ENCODE data around the gene RFWD3.
A peak's percentile ranks its signal among the peaks of the same experiment; 100 is the strongest.

The RFWD3 gene

GRCh38 chr16:74617206-74617788 is 49.4 kb downstream of the RFWD3 start:
- DNase-seq = no peak

DNA sequence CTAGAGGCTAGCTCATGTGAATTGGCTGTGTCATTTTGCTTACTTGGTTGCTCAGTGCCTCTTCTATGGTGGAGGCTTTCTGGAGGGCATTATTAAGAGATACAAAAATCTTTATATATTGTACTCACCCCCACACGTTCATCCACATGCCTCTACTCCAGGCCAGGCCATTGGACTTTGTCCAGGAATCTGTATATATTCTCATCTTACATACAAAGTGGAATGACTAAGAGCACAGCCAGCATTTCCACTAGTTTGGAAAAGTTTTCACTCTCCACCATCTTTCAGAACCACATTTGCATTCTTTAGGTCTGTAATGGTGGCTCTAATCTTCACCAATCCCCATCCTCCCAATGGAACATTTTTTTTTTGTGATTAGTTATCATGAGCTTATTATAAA is 55.0 kb downstream of the RFWD3 start:
- DNase-seq = peak; percentile 70

DNA sequence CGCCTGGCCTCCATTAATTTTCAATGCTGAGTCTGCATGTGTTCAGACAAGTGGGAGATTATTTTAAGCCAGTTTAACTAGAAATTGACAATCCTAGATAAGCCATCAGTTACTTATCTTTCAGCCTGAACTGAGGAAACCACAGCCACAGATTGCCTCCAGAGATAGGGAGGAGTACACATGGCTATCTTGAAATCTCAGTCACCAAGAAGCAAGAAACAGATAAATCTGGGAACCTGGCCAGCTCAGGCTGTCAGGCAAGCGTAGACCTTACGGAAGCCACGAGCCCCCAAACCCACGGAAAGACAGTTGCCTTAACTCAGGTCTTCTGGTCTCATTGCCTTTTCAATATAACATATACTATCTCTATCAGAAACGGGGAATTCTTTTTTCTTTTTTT is 57.7 kb downstream of the RFWD3 start:
- no peak for DNase-seq

GRCh38 chr16:74608381-74608780 is 58.3 kb downstream of the RFWD3 start:
- DNase-seq = no peak

- DNase-seq = peak; percentile 44
These were observed 58.7 kb downstream of the RFWD3 start for GRCh38 chr16:74607962-74608356.

DNA sequence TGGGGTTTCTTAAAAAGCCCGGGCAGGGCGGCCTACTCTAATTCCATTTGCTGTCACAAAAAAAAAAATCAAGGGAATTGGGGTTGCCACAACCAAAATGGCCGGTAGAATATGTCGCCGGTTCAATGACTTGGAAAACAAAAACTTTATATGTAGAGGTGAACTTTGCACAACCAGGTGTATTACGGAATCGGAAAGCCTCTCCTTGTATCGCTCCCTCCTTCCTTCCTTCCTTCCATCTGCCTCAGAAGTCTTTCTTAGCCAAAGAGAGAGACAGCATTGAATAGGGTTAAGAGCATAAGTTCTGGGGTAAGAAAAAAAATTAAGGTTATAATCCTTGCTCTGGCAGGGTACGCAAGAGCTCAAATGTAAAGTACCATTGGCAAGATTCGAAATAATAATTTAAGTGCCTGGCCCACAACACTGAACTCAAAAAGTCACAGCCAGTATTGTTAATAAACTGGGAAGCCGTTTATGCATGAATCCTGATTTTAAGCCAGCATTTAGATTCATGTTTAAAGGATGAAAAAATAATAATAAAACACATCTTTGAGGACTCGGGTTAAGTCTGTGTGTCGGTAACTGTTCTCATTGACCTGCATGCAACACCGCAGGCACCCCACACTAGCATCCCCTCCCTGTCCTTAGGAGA is 59.2 kb downstream of the RFWD3 start:
- DNase-seq = no peak

DNA sequence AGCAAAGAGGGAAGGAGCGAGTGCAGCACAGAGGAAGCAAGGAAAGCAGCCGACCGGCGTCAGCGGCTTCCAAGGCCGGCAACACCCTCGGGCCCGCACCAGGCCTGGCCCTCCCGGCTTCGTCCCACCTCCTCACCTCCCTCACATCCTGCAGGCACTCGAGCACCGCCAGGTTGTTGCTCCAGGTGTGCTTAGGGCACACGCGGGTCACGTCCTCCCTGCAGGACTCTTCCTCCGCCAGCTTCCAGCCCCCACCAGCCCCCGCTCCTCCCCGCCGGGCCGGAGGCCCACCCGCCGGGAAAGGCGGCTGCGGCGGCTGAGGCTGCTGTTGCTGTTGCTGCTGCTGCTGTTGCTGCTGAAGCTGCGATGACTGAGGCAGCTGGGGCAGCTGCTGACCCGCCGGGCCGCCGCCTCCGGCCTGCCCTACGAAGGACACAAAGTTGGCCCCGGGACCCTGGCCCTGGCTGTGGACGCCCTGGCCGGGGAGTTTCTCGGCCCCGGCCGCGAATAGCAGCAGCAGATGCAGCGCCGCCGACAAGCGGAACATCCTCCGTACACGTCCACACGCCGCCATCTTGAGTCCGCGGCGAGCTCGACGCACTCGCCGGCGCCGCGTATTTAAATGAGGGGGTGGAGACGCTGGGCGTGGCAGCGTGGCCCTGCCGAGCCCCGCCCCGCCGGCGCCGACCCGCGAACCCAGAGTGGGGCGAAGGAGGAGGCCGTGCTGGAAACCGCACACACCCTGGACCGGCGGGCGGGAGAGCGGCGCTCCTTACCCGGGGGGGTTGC is 60.0 kb downstream of the RFWD3 start, which contains the start of gene GLG1:
Gene GLG1 (minus strand): TSS at position 594 of the 789 bp plus-strand sequence. CDS start 20 bp downstream, at position 574.
- DNase-seq = peak; percentile 91

DNA sequence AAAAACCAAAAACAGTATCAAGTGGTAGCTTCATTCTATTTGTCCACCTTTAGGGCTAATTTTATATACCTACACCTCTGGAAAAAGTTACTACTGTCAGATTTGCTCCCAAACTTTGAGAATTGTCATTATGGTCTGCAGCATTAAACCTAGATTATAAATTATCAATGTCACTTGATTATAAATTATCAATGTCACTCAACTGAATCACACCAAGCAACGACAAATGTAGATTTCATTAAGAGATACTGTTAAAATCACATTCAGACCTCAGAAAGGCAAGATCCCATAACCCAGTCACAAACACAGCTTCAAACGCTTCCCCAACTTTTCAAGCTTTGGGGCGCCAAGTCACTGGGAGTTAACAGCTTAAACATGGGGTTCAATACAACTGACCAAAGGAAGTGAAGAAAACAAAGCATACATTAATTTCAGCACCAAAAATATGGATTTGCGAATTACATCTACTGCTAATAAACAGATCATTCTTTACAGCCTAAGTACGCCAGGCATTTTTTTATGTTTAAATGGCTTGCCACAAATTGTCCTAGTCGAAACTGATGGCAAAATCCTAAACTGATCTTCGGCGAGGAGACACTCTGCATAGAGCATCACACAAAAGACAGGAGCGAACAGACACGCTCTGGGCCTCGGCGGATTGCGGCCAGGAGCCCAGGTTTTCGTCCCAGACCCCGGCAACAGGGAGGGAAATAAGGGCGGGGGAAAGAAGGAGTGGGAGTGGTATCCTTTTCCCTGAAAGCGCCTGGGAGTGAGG is 60.7 kb downstream of the RFWD3 start:
- DNase-seq = peak; percentile 16

- DNase-seq = no peak
These were observed 61.3 kb downstream of the RFWD3 start for GRCh38 chr16:74605332-74605731.

GRCh38 chr16:74603848-74604247 is 62.8 kb downstream of the RFWD3 start:
- DNase-seq = peak; percentile 29

- peak; percentile 40 for DNase-seq
These were observed 65.4 kb downstream of the RFWD3 start for GRCh38 chr16:74601126-74601871.

GRCh38 chr16:74596586-74596985 is 70.1 kb downstream of the RFWD3 start:
- DNase-seq = no peak

DNA sequence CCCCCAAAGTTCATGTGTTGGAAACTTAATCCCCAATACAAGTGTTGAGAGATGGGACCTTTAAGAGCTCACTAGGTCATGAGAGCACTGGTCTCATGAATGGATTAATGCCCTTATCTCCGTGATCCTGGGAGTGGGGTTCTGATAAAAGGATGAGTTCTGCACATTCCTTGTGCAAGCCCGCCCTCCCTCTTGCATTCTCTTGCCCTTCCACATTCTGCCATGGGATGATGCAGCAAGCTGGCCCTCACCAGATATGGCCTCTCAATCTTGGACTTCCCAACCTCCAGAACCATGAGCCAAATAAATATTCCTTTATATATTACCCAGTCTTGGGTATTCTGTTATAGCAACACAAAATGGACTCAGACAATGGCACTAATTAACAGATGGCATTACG is 73.8 kb downstream of the RFWD3 start:
- DNase-seq = no peak

- no peak for DNase-seq
These were observed 74.6 kb downstream of the RFWD3 start for GRCh38 chr16:74591876-74592650.

GRCh38 chr16:74586948-74587347 is 79.7 kb downstream of the RFWD3 start:
- no peak for DNase-seq

GRCh38 chr16:74585846-74586443 is 80.7 kb downstream of the RFWD3 start:
- no peak for DNase-seq

DNA sequence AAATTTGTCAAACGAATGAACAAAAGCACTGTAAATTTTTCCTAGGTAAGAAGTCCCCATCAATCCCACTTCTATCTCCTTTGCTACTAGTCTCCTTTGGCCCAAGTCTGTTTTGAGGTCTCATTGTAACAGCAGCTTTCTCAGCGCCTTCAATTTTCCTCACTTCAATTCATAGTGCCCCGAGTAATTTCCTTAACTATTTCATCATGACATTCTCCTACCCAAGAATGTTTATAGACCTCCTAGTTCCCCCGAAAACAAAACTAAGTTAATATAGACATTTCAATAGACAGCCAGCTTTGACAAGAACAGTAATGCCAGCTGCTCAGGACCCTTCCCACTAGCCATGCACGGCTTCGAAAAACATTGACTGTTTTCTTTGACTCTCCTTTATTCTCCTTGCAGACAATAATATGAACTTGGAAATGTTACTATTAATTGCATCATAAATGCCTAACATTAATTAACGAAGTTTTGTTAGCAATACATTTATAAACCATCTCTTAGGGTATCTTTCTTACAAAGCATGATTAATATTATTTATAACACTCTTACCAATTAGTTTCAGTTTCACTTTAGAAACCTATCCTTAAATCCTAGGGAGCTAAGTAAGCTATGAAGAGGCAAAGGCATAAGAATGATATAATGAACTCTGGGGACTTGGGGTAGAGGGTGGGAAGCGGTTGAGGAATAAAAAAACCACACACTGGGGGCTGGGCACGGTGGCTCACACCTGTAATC is 82.6 kb downstream of the RFWD3 start:
- DNase-seq = peak; percentile 56

DNA sequence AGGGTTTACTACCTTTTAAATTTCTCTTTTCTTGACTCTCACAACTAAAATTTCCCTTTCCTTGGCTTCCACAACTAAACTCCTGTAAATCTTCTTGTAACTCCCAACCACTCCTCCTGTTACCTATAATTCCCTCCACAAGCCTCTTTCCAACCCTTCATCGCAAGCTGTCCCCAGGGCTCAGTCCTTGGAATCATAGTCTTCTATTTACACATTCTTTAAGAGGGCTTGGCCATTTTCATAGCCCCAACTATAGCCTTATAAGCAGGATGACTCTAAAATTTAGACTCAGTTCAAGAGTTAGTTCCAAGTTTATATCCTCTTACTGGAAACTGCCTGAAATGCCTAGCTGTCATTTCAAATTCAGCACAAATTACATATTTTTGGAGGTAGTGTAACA is 83.7 kb downstream of the RFWD3 start:
- DNase-seq = peak; percentile 26

DNA sequence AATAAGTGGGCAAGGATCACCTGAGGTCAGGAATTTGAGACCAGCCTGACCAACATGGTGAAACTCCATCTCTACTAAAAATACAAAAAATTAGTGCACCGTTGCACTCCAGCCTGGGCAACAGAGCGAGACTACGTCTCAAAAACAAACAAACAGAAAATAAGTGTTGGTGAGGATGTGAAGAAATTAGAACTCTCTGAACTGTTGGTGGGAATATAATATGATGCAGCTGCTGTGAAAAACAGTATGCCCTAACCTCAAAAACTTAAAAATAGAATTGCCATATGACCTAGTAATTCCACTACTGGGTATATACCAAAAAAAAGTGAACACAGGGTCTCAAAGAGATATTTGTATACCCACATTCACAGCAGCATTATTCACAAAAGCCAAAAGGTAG is 85.8 kb downstream of the RFWD3 start:
- no peak for DNase-seq

GRCh38 chr16:74578838-74579237 is 87.8 kb downstream of the RFWD3 start:
- DNase-seq = no peak

Data from fibroblast of skin of back (primary cell).